ENCODE data around the gene CMIP. TPM values are rescaled to one million over a fixed set of nuclear protein-coding genes. Genes with fewer than 3 reads are reported as not detected.

The CMIP gene
- total and polyA plus RNA-seq, 10 of the 15 experiments (the other 5 are each of a cell fraction or from before 2014, with no cell fraction given): 1.2 to 43.2 (median 4.4) TPM

GRCh38 chr16:81478876-81479511 is 34.4 kb downstream of the CMIP start (continued):
- TF ChIP-seq CEBPZ (IDR thresholded peaks at IDR 0.05; ENCODE audit: low read depth, low read length) (no peak), CHD2 (IDR thresholded peaks at IDR 0.05; ENCODE audit: borderline replicate concordance, low read depth, low read length) (peak; percentile 83), TBL1XR1 (IDR thresholded peaks at IDR 0.05; ENCODE audit: low read depth, low read length) (peak; percentile 60; the same call in 1 of the 2 replicates), MTA3 (IDR thresholded peaks at IDR 0.05; ENCODE audit: borderline replicate concordance, low read length) (0 out of 2 replicates have a peak, but pooled peaks have one; percentile 78)

- ChIA-PET SMC1A (ENCODE audit: uncharacterized antibody, unreplicated experiment) (interaction anchor here (0.6 to 6.3 kb wide), 29 partner anchors 8 to 337 kb away, joined by 3 to 39 read pairs (median 5); no protein-coding TSS in a partner anchor), RAD21 (ENCODE audit: unreplicated experiment) (interaction anchor here (0.6 to 3.4 kb wide), 29 partner anchors 9 to 361 kb away, joined by 3 to 19 read pairs (median 4); partner anchors contain the start of gene CMIP), POLR2A (interaction anchor here (0.7 to 3.8 kb wide), 15 partner anchors 10 to 476 kb away, joined by 3 to 16 read pairs (median 4); no protein-coding TSS in a partner anchor), CTCF (interaction anchor here (0.7 to 3.0 kb wide), 11 partner anchors 11 to 256 kb away, joined by 3 to 17 read pairs (median 5); no protein-coding TSS in a partner anchor)
- no peaks in the 10 kb centered on the region for H3K9me3 ChIP-seq (replicated peaks; ENCODE audit: control insufficient read depth, insufficient read depth, low read length)
- H3K4me2 ChIP-seq (ENCODE audit: control insufficient read depth, insufficient read depth): peak overlapping the region; percentile 78
- H3K4me3 ChIP-seq: peak overlapping the region; percentile 39; the same call in 1 of the 2 replicates
- intact Hi-C loops (cut with micrococcal nuclease; ENCODE audit: unreplicated experiment) (loop anchor here (1.0 to 10.0 kb wide), 6 partner anchors 10 to 334 kb away; no protein-coding TSS in a partner anchor), in situ Hi-C loops (cut with MboI) (no loop called here)
- peak overlapping the region; percentile 26 for H3K9ac ChIP-seq (ENCODE audit: control insufficient read depth, insufficient read depth, low read length)
- peak; percentile 13 for ATAC-seq
- peaks cover 56% of the 10 kb centered on the region for H3K79me2 ChIP-seq (ENCODE audit: control insufficient read depth, insufficient read depth, low read length)
- WGBS (ENCODE audit: insufficient coverage, insufficient replicate concordance, low lambda C conversion rate, missing lambda C conversion rate): 13% methylated on average over 9 of the region's 9 CpGs
- no peaks in the 10 kb centered on the region for H4K20me1 ChIP-seq (ENCODE audit: control insufficient read depth, insufficient read depth)
- H3K27me3 ChIP-seq (replicated peaks in 1 of 2; ENCODE audit: control insufficient read depth in 2 of 2, insufficient read depth in 2 of 2, low read length in 1 of 2): no peaks in the 10 kb centered on the region
- no peak for DNase-seq (ENCODE audit: low read depth, low spot score)
- TSS peak; percentile 98 for BruUV-seq (replicated peaks)
- TF ChIP-seq CTCF (IDR thresholded peaks at IDR 0.05 in 2 of 3, conservative IDR thresholded peaks at IDR 0.05 in 1 of 3; ENCODE audit: control insufficient read depth in 2 of 3, extremely low read depth in 1 of 3, insufficient read depth in 1 of 3, low read depth in 3 of 3, low read length in 3 of 3): no peak
- no peak for TF ChIP-seq GATAD2B (conservative IDR thresholded peaks at IDR 0.05; ENCODE audit: low read depth)
- no peak for TF ChIP-seq GABPA (IDR thresholded peaks at IDR 0.05; ENCODE audit: low read depth)
- TF ChIP-seq POLR2A (IDR thresholded peaks at IDR 0.05; ENCODE audit: low read depth, low read length): no peak
- TF ChIP-seq SKIL (IDR thresholded peaks at IDR 0.05; ENCODE audit: low read depth, poor library complexity, severe bottlenecking): no peak
- no peak for TF ChIP-seq CHD2 (IDR thresholded peaks at IDR 0.05; ENCODE audit: borderline replicate concordance, low read depth, low read length)
- no peak for TF ChIP-seq RAD21 (IDR thresholded peaks at IDR 0.05; ENCODE audit: insufficient read depth, low read depth, low read length)
- no peak for TF ChIP-seq RB1 (IDR thresholded peaks at IDR 0.05; ENCODE audit: borderline replicate concordance)
- no peak for TF ChIP-seq RBBP5 (conservative IDR thresholded peaks at IDR 0.05)
- no peak for TF ChIP-seq ZNF384 (IDR thresholded peaks at IDR 0.05; ENCODE audit: borderline replicate concordance, low read depth, low read length)
- peaks cover 60% of the 10 kb centered on the region for H3K4me1 ChIP-seq (ENCODE audit: control insufficient read depth, insufficient read depth, low read length)
- H3K36me3 ChIP-seq (ENCODE audit: control insufficient read depth in 2 of 2, insufficient read depth in 2 of 2, low read length in 1 of 2): peaks cover 0 to 2% of the 10 kb centered on the region in 2 experiments; a peak in 2 of 4 replicates
- H2AFZ ChIP-seq (ENCODE audit: control insufficient read depth, low read depth, low read length): no peak overlapping the region
- H3K27ac ChIP-seq (ENCODE audit: control insufficient read depth, insufficient read depth): peak overlapping the region; percentile 92
- FAIRE-seq: no peak
These were observed 36.1 kb downstream of the CMIP start for GRCh38 chr16:81480606-81481206.

All from GM12878 (cell line).